GM19035 (cell line): Measurements from ENCODE around the gene FOXP1.
"Not testable (repeated sequence)": the region's sequence is repeated elsewhere in the genome, so short reads cannot be mapped to it uniquely, and the experiment has no call there.

ENCODE experiments used
- ATAC-seq: cut with Tn5 transposase; IDR thresholded peaks from one replicate; pipeline ENCODE4 v1.9.1; 2021; ENCODE audit not compliant: unreplicated experiment

The FOXP1 gene

GRCh38 chr3:71532639-71533395 lies 50.7 kb downstream of the FOXP1 start:
- ATAC-seq = no peak

- no peak for ATAC-seq
Measured at GRCh38 chr3:71530903-71531530, 52.5 kb downstream of the FOXP1 start.

GRCh38 chr3:71528816-71529215 lies 54.7 kb downstream of the FOXP1 start:
- ATAC-seq = no peak

- ATAC-seq = not testable (repeated sequence)
Measured at GRCh38 chr3:71526448-71526847, 57.1 kb downstream of the FOXP1 start.

- ATAC-seq = no peak
Measured at GRCh38 chr3:71525391-71525790, 58.1 kb downstream of the FOXP1 start.

GRCh38 chr3:71524672-71525071 lies 58.9 kb downstream of the FOXP1 start:
- no peak for ATAC-seq

- no peak for ATAC-seq
Measured at GRCh38 chr3:71523628-71524027, 59.9 kb downstream of the FOXP1 start.

- no peak for ATAC-seq
Measured at GRCh38 chr3:71521940-71522876, 61.3 kb downstream of the FOXP1 start.

GRCh38 chr3:71521021-71521352 lies 62.5 kb downstream of the FOXP1 start:
- no peak for ATAC-seq

GRCh38 chr3:71520161-71521020 lies 63.1 kb downstream of the FOXP1 start:
- no peak for ATAC-seq

- no peak for ATAC-seq
Measured at GRCh38 chr3:71518089-71518488, 65.4 kb downstream of the FOXP1 start.

GRCh38 chr3:71517271-71517791 lies 66.2 kb downstream of the FOXP1 start:
- ATAC-seq = no peak

GRCh38 chr3:71515636-71516365 lies 67.7 kb downstream of the FOXP1 start:
- no peak for ATAC-seq

GRCh38 chr3:71514621-71515020 lies 68.9 kb downstream of the FOXP1 start:
- ATAC-seq = no peak

GRCh38 chr3:71513515-71513914 lies 70.0 kb downstream of the FOXP1 start:
- no peak for ATAC-seq

- ATAC-seq = no peak
Measured at GRCh38 chr3:71513081-71513480, 70.4 kb downstream of the FOXP1 start.

GRCh38 chr3:71512544-71512943 lies 71.0 kb downstream of the FOXP1 start:
- no peak for ATAC-seq

GRCh38 chr3:71512000-71512399 lies 71.5 kb downstream of the FOXP1 start:
- no peak for ATAC-seq

GRCh38 chr3:71511446-71511845 lies 72.1 kb downstream of the FOXP1 start:
- no peak for ATAC-seq

- no peak for ATAC-seq
Measured at GRCh38 chr3:71511037-71511436, 72.5 kb downstream of the FOXP1 start.
